ENCODE measurements around the gene PHF21B.

GRCh38 chr22:44990328-44990727 lies 19.5 kb downstream of the PHF21B start:
- TF ChIP-seq CTCF (tag by site-specific recombination; IDR thresholded peaks at IDR 0.05): no peak
- TF ChIP-seq TCF7L2 (IDR thresholded peaks at IDR 0.05; ENCODE audit: borderline replicate concordance, low read depth, low read length): no peak
- no peak for TF ChIP-seq ZNF701 (tag by site-specific recombination; IDR thresholded peaks at IDR 0.05)
- TF ChIP-seq ZNF302 (tag by site-specific recombination; IDR thresholded peaks at IDR 0.05; ENCODE audit: low read depth): no peak

All from HEK293 (cell line).